ENCODE measurements around the gene SLC27A5.
"Not testable (repeated sequence)": the region's sequence is repeated elsewhere in the genome, so short reads cannot be mapped to it uniquely, and the experiment has no call there.

SLC27A5 gene

DNA sequence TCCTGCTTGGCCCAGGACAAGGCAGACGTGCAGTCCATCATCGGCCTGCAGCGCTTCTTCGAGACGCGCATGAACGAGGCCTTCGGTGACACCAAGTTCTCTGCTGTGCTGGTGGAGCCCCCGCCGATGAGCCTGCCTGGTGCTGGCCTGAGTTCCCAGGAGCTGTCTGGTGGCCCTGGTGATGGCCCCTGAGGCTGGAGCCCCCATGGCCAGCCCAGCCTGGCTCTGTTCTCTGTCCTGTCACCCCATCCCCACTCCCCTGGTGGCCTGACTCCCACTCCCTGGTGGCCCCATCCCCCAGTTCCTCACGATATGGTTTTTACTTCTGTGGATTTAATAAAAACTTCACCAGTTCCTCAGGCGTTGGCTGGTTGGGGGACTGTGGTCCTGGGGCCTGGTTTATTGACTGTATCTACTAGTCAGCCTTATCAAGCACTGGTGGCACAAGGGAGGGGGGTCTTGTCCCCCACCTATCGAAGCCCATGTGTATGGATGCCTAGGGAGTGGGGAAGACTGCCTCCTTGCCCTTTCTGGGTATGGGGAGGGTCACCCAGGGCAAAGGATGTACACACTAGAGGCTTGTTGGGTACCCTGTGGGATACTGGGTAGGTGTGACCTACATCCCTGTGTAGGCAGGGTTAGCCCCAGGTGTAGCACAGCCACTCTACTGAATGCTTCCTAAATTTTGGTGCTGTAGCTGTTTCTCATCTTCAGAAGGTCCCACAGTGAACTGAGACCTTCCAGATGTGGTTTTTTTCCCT lies 38.8 kb upstream of the SLC27A5 start:
- DNase-seq, result no peak

DNA sequence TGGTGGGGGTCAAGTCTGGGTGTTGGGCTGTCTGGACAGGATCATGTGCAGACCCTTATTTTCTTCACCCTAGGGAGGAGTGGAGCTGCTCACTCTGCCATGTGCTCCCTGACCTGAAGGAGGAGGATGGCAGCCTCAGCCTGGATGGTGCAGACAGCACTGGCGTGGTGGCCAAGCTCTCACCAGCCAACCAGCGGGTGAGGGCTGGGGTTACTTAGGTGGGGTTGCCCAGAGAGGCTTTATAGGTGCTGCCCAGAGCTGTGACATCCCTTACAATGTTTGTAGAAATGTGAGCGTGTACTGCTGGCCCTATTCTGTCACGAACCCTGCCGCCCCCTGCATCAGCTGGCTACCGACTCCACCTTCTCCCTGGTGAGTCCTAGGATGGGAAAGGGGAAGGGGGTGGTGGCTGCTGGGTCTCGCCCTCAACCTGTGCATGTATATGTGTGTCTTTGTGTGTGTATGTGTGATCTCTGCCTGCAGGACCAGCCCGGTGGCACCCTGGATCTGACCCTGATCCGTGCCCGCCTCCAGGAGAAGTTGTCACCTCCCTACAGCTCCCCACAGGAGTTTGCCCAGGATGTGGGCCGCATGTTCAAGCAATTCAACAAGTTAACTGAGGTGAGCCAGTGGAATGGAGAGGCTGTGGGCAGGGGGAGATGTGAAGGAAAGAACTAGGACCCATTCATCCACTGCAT lies 38.0 kb upstream of the SLC27A5 start:
- no peak for DNase-seq

DNA sequence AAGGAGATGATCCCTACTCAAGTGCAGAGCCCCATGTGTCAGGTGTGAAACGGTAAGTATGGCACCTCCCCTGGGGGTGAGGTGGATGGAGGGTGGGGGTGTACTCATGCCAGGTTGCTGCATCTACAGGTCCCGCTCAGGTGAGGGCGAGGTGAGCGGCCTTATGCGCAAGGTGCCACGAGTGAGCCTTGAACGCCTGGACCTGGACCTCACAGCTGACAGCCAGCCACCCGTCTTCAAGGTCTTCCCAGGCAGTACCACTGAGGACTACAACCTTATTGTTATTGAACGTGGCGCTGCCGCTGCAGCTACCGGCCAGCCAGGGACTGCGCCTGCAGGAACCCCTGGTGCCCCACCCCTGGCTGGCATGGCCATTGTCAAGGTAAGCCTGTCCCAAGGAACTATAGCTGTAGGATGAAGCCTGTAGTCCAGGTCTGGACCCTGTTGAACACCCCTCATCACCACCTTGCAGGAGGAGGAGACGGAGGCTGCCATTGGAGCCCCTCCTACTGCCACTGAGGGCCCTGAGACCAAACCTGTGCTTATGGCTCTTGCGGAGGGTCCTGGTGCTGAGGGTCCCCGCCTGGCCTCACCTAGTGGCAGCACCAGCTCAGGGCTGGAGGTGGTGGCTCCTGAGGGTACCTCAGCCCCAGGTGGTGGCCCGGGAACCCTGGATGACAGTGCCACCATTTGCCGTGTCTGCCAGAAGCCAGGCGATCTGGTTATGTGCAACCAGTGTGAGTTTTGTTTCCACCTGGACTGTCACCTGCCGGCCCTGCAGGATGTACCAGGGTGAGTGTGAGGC lies 37.3 kb upstream of the SLC27A5 start:
- DNase-seq, result no peak

GRCh38 chr19:58547323-58548312 lies 35.8 kb upstream of the SLC27A5 start:
- DNase-seq, result no peak

- DNase-seq, result no peak
Observed at GRCh38 chr19:58546019-58546530, 34.3 kb upstream of the SLC27A5 start.

DNA sequence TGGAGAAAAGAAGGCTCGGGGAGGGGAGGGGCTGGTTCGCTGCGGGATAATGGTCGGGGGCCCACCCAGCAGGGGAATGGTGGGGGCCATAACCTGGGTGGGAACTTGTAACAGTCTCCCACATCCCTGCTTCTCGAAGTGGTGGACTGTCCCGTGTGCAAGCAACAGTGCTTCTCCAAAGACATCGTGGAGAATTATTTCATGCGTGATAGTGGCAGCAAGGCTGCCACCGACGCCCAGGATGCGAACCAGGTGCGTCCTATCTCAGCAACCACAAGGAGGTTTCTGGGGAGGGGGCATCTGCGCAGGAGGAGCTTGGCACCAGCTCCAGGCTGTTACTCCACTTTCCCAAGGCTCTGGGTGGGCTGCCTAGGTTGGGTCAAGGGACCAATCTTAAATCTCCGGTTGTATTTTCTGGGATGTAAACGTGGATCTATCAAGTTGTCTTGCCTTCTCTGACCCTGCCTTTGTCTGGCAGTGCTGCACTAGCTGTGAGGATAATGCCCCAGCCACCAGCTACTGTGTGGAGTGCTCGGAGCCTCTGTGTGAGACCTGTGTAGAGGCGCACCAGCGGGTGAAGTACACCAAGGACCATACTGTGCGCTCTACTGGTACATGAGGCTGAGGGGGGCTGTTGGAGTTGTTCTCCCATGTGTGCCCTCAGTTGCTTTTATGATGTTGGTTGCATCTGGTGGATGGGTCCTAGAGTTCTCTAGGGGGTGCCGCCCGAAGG lies 33.7 kb upstream of the SLC27A5 start:
- no peak for DNase-seq

DNA sequence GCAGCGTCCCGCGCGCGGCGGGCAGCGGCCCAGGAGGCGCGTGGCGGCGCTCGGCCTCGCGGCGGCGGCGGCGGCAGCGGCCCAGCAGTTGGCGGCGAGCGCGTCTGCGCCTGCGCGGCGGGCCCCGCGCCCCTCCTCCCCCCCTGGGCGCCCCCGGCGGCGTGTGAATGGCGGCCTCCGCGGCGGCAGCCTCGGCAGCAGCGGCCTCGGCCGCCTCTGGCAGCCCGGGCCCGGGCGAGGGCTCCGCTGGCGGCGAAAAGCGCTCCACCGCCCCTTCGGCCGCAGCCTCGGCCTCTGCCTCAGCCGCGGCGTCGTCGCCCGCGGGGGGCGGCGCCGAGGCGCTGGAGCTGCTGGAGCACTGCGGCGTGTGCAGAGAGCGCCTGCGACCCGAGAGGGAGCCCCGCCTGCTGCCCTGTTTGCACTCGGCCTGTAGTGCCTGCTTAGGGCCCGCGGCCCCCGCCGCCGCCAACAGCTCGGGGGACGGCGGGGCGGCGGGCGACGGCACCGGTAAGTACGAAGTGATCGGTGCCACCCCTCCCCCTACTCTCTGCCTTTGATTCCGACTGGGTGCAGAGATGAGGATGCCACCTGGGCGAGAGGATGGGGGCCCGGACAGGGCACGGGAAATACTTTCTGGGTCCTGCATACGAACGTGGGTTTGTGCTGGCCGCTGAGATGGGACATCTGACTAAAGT lies 32.9 kb upstream of the SLC27A5 start:
- peak; percentile 84 for DNase-seq

DNA sequence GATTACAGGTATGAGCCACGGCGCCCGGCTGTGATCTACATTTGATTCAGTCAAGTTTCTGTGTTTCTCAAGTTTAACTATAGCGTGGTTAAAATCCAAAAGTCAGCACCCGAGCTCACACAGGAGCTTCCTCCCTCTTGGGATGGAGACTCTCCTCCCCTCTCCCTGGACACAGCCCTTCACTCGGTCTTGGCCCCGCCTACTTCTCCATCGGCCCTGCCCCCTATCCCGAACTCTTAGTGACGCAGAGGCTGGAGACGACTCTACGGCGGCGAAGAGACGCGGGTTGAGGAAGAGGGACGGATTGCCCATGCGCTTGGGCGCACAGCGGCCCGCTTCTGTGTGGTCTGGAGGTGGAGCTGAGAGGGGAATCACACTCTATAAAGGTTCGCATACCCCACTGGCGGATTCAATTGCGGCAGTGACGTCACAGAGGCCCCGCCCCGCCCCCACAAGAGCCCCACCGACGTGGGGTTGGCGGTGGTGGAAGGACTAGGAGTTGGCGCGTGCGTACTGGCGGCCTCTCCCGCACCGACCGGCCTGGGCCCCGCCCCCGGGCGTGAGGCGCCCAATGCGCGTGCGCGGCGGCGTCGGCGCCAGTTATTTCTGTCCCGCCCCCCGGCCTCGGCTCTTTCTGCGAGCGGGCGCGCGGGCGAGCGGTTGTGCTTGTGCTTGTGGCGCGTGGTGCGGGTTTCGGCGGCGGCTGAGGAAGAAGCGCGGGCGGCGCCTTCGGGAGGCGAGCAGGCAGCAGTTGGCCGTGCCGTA lies 32.2 kb upstream of the SLC27A5 start, which contains the start of gene TRIM28:
TRIM28 (plus strand) TSS at position 239 of the 765 bp plus-strand sequence. CDS start 694 bp downstream, outside the sequence.
- DNase-seq, result peak; percentile 100

GRCh38 chr19:58542641-58543372 lies 31.0 kb upstream of the SLC27A5 start:
- DNase-seq, result not testable (repeated sequence)

DNA sequence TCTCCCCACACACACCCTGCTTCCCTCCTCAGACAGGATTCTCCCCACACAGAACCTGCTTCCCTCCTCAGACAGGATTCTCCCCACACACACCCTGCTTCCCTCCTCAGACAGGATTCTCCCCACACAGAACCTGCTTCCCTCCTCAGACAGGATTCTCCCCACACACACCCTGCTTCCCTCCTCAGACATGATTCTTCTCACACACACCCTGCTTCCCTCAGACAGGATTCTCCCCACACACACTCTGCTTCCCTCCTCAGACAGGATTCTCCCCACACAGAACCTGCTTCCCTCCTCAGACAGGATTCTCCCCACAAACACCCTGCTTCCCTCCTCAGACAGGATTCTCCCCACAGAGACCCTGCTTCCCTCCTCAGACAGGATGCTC lies 27.4 kb upstream of the SLC27A5 start:
- not testable (repeated sequence) for DNase-seq

DNA sequence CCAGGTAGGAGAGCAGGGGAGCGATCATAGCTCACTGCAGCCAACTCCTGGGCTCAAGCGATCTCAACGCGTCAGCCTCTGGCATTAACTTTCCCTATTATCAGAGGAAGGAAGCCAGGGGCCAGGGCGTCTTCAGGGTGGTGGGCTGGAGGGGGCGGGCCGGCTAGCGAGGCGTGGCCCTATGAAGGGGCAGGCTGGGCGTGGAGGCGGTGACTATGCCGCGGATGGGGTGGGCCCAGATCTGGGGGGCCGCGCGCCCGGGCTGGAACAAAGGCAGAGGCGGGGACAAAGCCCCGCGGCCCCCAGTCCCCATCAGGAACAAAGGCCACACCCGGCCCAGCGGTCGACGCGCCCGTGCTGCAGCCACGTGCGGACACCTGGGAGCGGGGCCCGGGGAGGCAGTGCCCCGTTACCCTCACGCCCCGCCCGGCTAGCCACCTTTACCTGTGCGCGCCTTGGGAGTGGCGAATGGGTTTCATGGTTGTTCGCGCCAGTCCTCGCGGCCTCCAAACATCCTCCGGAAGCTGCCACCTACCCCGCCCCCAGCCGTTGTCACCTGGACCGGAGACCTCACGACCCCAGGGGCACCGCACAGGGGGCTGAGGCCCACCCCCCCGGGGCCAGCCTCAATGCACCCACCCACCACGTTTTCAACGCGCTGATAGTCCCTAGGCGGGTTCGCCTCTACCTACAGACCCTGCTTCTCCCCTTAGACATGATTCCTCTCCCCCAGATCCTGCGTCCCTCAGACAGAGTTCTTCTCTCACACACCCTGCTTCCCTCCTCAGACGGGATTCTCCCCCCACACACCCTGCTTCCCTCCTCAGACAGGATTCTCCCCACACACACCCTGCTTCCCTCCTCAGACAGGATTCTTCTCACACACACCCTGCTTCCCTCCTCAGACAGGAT lies 26.7 kb upstream of the SLC27A5 start:
- DNase-seq, result peak; percentile 50

DNA sequence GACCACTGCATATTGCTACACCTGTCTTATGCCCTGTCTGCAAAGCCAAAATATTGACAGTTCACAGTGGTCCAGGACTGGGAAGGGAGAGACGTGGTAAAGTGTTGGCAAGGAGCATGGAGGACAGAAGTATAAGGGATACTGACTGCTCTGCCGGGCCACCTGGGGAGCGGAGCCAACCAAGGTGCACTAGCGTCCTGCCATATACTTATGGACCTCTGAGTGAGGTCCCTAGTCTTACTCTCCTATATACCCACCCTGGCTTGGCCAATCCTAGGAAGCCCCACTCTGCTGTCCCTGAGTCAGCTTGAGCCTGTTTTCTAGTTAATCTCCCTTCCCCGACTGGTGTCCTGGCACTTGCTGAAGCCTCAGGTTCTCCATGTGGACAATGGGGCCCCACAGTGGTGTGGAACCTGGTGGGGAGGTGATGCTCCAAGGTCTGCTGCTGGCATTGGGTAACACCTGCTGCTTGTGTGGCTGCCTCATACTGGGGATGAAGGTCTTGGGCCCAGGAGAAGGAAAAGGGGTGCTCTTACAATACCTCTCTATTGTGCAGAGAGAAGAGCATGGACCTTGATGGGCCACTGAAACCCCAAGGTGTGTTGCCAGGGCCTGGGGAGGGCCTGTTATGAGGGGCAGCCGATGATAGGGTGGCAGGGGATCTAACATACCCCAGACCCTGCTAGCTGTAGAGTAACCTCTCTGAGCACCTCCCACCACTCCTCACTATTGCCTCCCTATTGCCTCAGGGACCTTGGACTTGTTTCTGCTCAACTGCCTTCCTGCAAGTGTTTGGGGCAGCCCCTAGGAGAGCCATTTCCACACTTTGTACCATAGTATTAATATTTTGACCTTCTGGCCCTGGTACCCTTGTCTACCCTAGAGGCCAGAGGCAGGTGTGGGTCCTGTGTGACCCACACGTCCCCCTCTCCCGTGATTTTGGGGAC lies 25.3 kb upstream of the SLC27A5 start:
- DNase-seq, result no peak

GRCh38 chr19:58535857-58536256 lies 24.1 kb upstream of the SLC27A5 start:
- DNase-seq, result no peak

GRCh38 chr19:58531034-58531840 lies 19.4 kb upstream of the SLC27A5 start:
- DNase-seq, result no peak

DNA sequence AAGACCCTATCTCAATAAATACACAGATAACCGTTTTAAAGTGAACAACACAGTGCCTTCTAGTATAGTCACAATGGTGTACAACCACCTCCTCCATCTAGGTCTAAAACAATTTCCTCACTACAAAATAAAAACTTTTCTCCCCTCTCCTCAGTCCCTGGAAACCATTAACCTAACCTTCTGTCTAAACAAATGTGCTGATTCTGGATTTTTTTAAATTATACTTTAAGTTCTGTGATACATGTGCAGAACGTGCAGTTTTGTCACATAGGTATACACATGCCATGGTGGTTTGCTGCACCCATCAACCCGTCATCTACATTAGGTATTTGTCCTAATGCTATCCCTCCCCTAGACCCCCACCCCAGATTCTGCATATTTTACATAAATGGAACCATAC lies 17.6 kb upstream of the SLC27A5 start:
- DNase-seq, result no peak

DNA sequence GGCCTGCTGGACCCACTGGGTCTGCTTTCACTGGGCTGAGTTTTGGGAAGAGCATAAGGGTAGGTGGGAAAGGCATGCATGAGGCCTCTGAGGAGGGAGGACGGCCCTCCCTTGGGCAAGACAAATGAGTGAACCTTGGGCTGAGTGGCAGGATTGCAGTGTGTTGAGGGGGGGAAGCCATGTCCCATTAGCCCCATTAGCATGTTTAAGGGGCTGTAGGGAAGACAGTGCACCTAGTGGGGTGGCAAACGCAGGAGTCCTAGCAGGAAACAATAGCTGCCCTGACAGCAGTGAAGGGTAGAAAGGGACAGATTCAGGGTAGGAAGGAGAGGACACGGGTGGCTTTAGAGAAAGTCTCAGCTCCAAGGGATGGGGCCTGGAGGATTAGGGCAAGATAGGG lies 10.9 kb upstream of the SLC27A5 start:
- DNase-seq, result no peak

All from CD4-positive, alpha-beta T cell treated with Interleukin-21 for 1 hour (primary cell).